Transverse colon (tissue), 4 donors: ENCODE data around the gene PKMYT1.

Source experiments
- POLR2A ChIP-seq: fragments of 450-650 bp; IDR thresholded peaks from one replicate; pipeline ENCODE4 v1.6.1; 2016; ENCODE audit warnings: antibody characterized with exemption, mild to moderate bottlenecking, moderate library complexity
- POLR2AphosphoS5 ChIP-seq, 3 donors: sonication (generic); formaldehyde crosslinking; IDR thresholded peaks; one replicate each; pipeline ENCODE4 v1.6.1; 2016; ENCODE audit warnings: antibody characterized with exemption in 3 of 3
- TF ChIP-seq, protein P1 (sequence below), 5 experiments: fragments of 200-600 bp in 3 of 5; fragments of 450-650 bp in 2 of 5; sonication (generic) in 3 of 5; IDR thresholded peaks; 1 replicate in 2 of 5; 2 replicates in 3 of 5; pipeline ENCODE4 v1.5.1; 2016 to 2017; ENCODE audit warnings: antibody characterized with exemption in 5 of 5, inconsistent platforms in 3 of 5, mild to moderate bottlenecking in 2 of 5, moderate library complexity in 1 of 5

DNA sequence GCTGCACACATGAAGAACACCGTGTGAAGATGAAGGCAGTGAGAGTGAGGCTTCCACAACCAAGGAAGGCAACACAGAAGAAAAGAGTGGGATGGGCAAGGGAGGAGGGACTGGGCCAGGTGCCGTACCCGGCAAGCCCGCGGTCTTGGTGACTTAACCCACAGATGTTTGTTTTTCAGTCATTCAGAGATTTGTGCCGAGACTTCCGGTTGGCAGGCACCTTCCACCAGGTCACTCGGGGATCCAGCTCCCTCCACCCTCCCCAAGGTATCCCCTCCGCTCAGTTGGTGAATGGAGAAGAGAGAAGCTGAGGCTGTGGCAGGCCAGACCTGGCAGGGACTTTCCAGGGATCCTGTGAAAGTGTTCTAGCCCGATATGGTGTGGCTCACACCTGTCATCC, 21.0 kb downstream of the PKMYT1 start:
- TF ChIP-seq, protein P1, sequence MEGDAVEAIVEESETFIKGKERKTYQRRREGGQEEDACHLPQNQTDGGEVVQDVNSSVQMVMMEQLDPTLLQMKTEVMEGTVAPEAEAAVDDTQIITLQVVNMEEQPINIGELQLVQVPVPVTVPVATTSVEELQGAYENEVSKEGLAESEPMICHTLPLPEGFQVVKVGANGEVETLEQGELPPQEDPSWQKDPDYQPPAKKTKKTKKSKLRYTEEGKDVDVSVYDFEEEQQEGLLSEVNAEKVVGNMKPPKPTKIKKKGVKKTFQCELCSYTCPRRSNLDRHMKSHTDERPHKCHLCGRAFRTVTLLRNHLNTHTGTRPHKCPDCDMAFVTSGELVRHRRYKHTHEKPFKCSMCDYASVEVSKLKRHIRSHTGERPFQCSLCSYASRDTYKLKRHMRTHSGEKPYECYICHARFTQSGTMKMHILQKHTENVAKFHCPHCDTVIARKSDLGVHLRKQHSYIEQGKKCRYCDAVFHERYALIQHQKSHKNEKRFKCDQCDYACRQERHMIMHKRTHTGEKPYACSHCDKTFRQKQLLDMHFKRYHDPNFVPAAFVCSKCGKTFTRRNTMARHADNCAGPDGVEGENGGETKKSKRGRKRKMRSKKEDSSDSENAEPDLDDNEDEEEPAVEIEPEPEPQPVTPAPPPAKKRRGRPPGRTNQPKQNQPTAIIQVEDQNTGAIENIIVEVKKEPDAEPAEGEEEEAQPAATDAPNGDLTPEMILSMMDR (IDR thresholded peaks at IDR 0.05), result no peak
- no peak for TF ChIP-seq POLR2AphosphoS5 (IDR thresholded peaks at IDR 0.05)
- no peak for TF ChIP-seq POLR2A
